Inflammatory macrophage (primary cell): ENCODE results near the gene USP11.

Experiments
- DNase-seq, 2 donors: peaks; one replicate each; pipeline ENCODE4 v3.0.0-alpha.2; 2020 to 2022

The USP11 gene

GRCh38 chrX:47226071-47226470, 6.7 kb upstream of the USP11 start:
- DNase-seq, result no peak

GRCh38 chrX:47226531-47227333, 6.1 kb upstream of the USP11 start:
- DNase-seq, result no peak

GRCh38 chrX:47227334-47227583, 5.5 kb upstream of the USP11 start:
- DNase-seq, result no peak

GRCh38 chrX:47228550-47229270, 4.1 kb upstream of the USP11 start:
- no peak for DNase-seq

- DNase-seq, result no peak
Measured at GRCh38 chrX:47229427-47229826, 3.4 kb upstream of the USP11 start.

GRCh38 chrX:47230136-47230868, 2.5 kb upstream of the USP11 start:
- DNase-seq, result no peak

GRCh38 chrX:47231167-47231566, 1.6 kb upstream of the USP11 start:
- DNase-seq, result no peak

- DNase-seq, result no peak
Measured at GRCh38 chrX:47232197-47232802, 509 bp upstream of the USP11 start.

- peak; percentile 93 to 96 for DNase-seq
Measured at GRCh38 chrX:47233333-47234113, 714 bp downstream of the USP11 start.

GRCh38 chrX:47234583-47234982, 1.8 kb downstream of the USP11 start:
- DNase-seq, result no peak

GRCh38 chrX:47235691-47236103, 2.9 kb downstream of the USP11 start:
- no peak for DNase-seq

- DNase-seq, result no peak
Measured at GRCh38 chrX:47239199-47239598, 6.4 kb downstream of the USP11 start.

- no peak for DNase-seq
Measured at GRCh38 chrX:47239898-47240545, 7.2 kb downstream of the USP11 start.

GRCh38 chrX:47240619-47241018, 7.8 kb downstream of the USP11 start:
- DNase-seq, result no peak

GRCh38 chrX:47241201-47242011, 8.6 kb downstream of the USP11 start:
- DNase-seq, result no peak

- DNase-seq, result no peak
Measured at GRCh38 chrX:47242321-47242720, 9.5 kb downstream of the USP11 start.

- no peak for DNase-seq
Measured at GRCh38 chrX:47243351-47243750, 10.5 kb downstream of the USP11 start.

GRCh38 chrX:47244676-47245075, 11.9 kb downstream of the USP11 start:
- DNase-seq, result no peak

- DNase-seq, result no peak
Measured at GRCh38 chrX:47245156-47245555, 12.3 kb downstream of the USP11 start.

GRCh38 chrX:47247206-47247998, 14.6 kb downstream of the USP11 start:
- DNase-seq, result no peak
